NCI-H128 (cell line): ENCODE data around the gene SYNE3.

Experiments used
- DNase-seq: peaks from one replicate; lab custom pipeline; 2025; ENCODE audit not compliant: unreplicated experiment; lab: John Stamatoyannopoulos, UW

Gene SYNE3

DNA sequence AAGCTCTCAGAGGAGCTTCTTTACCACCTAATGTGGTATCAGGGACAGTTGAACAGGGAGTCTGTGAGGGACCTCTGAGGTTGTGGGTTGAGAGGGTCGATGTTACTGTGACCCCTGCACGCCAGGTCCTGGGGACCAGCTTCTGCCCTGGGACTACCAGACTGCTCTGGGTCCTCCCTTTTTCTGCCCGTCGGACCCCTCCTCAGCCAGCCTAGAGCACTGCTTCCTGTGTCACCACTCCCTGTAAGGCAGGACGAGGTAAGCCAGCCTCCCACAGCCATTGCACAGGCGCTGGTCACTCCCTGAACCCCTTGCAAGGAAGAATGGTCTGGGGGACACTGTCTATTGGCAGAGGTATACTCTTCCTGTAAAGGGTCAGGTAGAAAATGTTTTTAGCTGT, 38.1 kb downstream of the SYNE3 start:
- no peak for DNase-seq

- DNase-seq = no peak
These were observed 38.8 kb downstream of the SYNE3 start for GRCh38 chr14:95477411-95478269.

DNA sequence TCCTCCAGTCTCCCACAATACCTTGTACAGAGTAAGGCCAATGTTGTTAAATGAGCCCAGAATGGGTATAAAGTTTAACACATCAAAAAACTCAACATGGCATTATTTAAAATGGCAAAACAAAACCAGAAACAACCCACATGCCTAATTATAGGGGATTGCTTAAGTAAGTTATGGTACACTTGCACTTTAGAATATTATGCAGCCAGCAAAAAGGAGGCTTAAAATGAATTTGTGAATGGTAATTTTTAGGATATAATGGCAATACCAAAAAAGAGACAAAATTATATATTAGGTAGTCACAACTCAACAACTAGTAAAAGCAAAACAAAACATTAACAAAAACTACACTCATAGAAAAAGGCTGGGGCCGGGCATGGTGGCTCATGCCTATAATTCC, 39.7 kb downstream of the SYNE3 start:
- DNase-seq = no peak

GRCh38 chr14:95475540-95476240, 40.8 kb downstream of the SYNE3 start:
- no peak for DNase-seq

DNA sequence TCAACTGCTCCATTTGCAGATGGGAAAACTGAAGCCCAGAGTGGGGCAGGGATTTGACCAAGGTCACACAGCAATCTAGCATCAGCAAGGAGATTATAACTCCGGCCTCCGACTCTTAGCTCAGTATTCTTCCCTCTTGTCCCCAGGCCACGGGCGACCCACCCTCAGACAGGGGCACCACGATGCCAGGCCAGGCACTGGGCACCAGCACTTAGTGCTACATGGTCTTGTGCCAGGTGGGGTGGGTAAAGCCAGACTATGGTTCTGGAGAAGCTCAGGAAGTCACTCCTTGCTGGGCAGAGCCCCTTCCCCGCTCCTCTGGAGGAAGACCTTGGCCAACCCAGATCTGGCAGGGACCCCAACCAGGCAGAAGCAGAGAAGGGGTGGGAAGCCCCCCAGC, 41.5 kb downstream of the SYNE3 start:
- DNase-seq = no peak

- no peak for DNase-seq
These were observed 42.0 kb downstream of the SYNE3 start for GRCh38 chr14:95474486-95474885.

DNA sequence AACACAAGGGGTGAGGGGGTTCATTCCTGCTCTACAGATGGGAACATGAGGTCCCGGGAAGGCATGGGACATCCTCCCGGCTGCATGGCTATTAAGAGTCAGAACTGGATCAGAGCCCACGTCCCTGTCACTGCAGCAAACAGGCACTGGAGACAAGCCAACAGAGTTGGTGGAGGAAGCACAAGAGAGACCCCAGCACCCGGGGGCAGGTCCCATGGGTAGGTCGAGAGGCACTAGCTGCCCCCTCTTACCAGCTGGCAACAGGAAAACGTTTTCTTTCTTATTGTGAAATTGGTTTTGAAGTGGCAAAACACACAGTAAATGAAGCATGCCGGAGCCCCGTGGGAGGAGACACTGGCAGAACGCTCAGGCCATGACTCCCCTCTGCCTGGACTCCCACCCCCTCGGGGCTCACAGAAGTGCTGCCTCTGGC, 43.6 kb downstream of the SYNE3 start:
- no peak for DNase-seq

DNA sequence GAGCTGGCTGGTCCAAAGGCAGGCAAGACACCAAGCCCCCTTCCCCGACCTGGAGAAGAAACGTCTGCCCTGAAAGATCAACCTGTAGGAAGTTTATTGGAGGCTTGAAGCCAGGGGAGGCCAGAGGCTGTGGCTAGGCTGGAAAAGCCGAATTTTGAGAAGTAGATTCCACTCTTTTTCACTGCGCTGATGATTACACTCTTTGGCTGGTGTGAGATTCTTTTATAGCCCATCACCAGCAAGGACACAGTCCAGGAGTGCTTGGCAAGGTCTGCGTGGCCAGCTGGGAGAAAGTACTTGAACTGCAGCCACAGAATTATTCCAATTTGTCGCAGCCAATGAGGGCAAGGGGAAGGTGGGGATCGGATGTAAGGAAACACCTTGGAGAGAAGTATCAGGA, 45.0 kb downstream of the SYNE3 start:
- DNase-seq = no peak

DNA sequence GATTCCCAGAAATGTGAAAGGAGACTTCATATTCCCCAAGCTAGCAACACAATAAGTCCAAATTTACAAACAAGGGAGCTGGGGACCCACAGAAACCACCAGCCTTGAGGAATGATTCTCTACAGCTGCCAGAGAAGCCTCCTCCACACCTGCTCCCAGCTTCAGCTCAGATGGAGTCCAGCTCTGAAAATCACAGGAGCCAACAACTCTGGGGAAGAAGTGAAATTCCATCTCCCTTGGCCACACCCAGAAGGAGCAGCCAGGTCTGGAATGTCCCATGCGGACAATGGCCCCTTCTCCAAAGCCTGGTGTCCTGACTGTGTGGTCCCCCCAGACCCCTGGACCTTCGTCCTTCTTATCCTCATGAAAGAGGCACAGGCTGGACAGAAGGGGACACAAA, 45.4 kb downstream of the SYNE3 start:
- DNase-seq = no peak

GRCh38 chr14:95469134-95469481, 47.3 kb downstream of the SYNE3 start:
- no peak for DNase-seq

- no peak for DNase-seq
These were observed 47.9 kb downstream of the SYNE3 start for GRCh38 chr14:95468448-95469133.

DNA sequence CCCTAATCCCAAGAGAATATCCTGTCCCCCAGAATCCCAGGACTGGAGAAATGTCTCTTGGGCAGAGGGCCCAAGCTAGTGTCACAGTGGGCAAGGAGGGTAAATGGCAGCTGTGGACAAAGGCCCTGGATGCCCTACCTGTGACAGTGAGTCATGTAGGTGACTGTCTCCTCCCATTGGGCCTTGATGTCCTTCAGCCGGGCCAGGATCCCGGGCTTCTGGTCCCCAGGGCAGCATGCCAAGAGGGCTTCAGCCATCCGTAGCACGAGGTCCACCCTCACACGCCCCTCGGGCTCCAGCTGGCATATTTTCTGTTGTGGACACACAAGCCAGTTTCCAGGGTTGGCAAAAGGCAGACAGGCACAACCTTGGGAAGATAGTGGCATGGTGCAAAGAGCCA, 48.8 kb downstream of the SYNE3 start:
- no peak for DNase-seq

DNA sequence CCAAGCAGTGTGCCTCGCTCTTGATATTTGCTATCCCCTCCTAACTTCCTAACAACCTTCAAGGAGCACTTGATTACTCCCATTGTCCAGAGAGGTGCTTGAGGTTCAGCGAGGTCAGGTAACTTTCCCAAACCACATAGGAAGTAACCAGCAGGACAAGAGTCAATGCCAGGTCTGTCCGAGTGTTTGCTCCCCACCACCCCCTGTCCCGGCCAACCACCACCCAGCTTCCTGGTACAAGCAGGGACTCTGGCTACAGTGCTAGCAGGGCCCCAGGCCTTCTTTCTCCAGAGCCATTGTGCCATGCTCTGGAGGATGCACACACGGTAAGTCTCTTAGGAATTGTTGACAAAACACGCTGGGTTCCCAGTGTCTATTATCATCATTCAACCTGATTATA, 49.2 kb downstream of the SYNE3 start:
- no peak for DNase-seq
